ENCODE measurements around the gene SAMD7.

Gene SAMD7

GRCh38 chr3:169965562-169966427 is 54.4 kb downstream of the SAMD7 start:
- no peak for DNase-seq (ENCODE audit: low spot score in 2 of 2)
- Histone ChIP-seq H3K9me3 (no peaks in the 10 kb centered on the region), H3K4me3 (peak overlapping the region; percentile 74), H3K27me3 (ENCODE audit: low read depth) (no peaks in the 10 kb centered on the region), H3K4me1 (peaks cover 25% of the 10 kb centered on the region), H3K36me3 (replicated peaks) (no peaks in the 10 kb centered on the region)
- in situ Hi-C loops (cut with MboI; ENCODE audit: low sequenced_read_pairs), result no loop called here

- Histone ChIP-seq H3K4me3 (peak within 1 kb of the TSS; percentile 74), H3K4me1 (peaks cover 25% of the 10 kb centered on the region), H3K36me3 (replicated peaks) (0 out of 2 replicates have a peak, but pooled peaks cover 3% of the 10 kb centered on the region), H3K27me3 (ENCODE audit: low read depth) (no peaks in the 10 kb centered on the region), H3K9me3 (no peaks in the 10 kb centered on the region)
- in situ Hi-C loops (cut with MboI; ENCODE audit: low sequenced_read_pairs), result no loop called here
- DNase-seq (ENCODE audit: low spot score in 2 of 2), result peak; percentile 86 to 96
Observed at GRCh38 chr3:169966428-169966950, 55.1 kb downstream of the SAMD7 start, which contains the start of gene SEC62. SEC62 (plus strand) TSS chr3:169966807; CDS start chr3:169966823, 16 bp downstream.

DNA sequence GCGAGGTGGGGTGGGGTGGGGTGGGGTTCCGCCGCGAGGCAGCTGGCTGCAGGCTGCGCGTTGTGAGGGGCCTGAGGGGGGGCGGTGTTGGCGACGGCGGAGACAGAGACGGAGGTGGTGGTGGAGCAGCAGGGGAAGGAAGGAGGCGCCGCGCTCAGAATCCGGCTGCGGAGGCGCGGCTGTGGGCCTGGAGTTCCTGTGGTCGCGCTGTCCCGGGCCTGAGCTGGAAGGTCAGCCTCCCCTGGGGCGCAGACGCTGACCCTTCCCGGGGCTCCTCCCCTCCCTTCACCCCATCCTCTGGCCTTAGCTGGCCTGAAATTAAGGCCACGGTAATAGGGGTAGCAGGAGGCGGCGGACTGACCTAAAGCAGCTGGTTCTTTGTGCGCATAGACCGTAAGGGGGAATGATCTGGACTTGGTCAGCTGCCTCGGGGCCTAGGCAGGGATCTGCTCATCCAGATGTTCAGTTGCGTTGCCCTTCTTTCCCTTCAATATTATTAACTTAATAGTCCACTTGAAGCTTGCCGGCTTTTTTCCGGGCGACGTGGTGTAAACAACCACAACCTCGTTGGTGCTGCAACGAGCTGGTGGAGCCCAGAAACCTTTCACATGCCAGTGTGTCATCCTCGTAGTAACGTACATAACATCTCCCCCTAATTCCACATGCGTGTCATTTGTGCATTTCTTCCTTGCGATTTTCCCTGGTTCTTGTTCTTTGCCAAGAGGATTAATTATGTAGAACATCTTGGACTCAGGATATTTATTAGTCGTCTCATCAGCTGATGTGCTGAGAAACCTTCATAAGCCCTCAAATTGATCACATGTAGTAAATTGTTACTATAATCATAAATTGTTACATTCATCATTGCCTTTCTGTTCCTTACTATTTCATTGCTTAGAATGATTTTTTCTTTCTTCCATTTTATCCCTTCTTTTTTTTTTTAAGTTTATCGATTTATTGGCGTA is 55.9 kb downstream of the SAMD7 start:
- H3K9me3 ChIP-seq, result no peaks in the 10 kb centered on the region
- in situ Hi-C loops (cut with MboI; ENCODE audit: low sequenced_read_pairs), result no loop called here
- peak in 1 of 2 experiments; percentile 20 for DNase-seq (ENCODE audit: low spot score in 2 of 2)
- peak overlapping the region; percentile 74 for H3K4me3 ChIP-seq
- H3K4me1 ChIP-seq, result peaks cover 25% of the 10 kb centered on the region
- no peaks in the 10 kb centered on the region for H3K27me3 ChIP-seq (ENCODE audit: low read depth)
- 0 out of 2 replicates have a peak, but pooled peaks cover 5% of the 10 kb centered on the region for H3K36me3 ChIP-seq (replicated peaks)

GRCh38 chr3:169968224-169968885 is 57.0 kb downstream of the SAMD7 start:
- H3K4me1 ChIP-seq, result peaks cover 25% of the 10 kb centered on the region
- H3K4me3 ChIP-seq, result peak overlapping the region; percentile 74
- in situ Hi-C loops (cut with MboI; ENCODE audit: low sequenced_read_pairs), result no loop called here

GRCh38 chr3:169969174-169970095 is 58.1 kb downstream of the SAMD7 start:
- Histone ChIP-seq H3K4me3 (no peak overlapping the region; the same call in 1 of the 2 replicates), H3K36me3 (replicated peaks) (peaks cover 9% of the 10 kb centered on the region), H3K9me3 (no peaks in the 10 kb centered on the region), H3K4me1 (peaks cover 35% of the 10 kb centered on the region), H3K27me3 (ENCODE audit: low read depth) (no peaks in the 10 kb centered on the region)
- in situ Hi-C loops (cut with MboI; ENCODE audit: low sequenced_read_pairs), result no loop called here
- peak in 1 of 2 experiments; percentile 9 for DNase-seq (ENCODE audit: low spot score in 2 of 2)

More at GRCh38 chr3:169968224-169968885, 57.0 kb downstream of the SAMD7 start:
- peak in 1 of 2 experiments; percentile 71 for DNase-seq (ENCODE audit: low spot score in 2 of 2)
- Histone ChIP-seq H3K9me3 (no peaks in the 10 kb centered on the region), H3K36me3 (replicated peaks) (0 out of 2 replicates have a peak, but pooled peaks cover 7% of the 10 kb centered on the region), H3K27me3 (ENCODE audit: low read depth) (no peaks in the 10 kb centered on the region)

DNA sequence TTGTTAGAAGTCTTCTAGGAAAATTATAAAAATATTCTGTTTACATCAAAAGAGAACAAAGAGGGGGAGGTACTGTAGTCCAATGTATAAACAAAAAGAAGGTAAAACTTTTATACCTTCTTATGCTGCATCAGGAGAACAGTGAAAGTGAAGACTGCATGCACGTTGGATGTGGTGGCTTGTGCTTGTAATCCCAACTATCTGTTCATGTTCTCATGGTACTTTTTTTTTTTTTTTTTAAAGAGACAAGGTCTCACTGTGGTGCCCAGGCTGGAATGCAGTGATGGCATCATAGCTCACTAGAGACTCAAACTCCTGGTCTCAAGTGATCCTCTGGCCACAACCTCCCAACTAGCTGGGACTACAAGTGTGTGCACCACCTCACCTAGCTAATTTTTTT is 59.5 kb downstream of the SAMD7 start:
- peaks cover 19% of the 10 kb centered on the region for H3K36me3 ChIP-seq (replicated peaks)
- H3K4me3 ChIP-seq, result no peak overlapping the region
- no peak for DNase-seq (ENCODE audit: low spot score in 2 of 2)
- H3K4me1 ChIP-seq, result peaks cover 35% of the 10 kb centered on the region
- H3K27me3 ChIP-seq (ENCODE audit: low read depth), result no peaks in the 10 kb centered on the region
- H3K9me3 ChIP-seq, result no peaks in the 10 kb centered on the region
- in situ Hi-C loops (cut with MboI; ENCODE audit: low sequenced_read_pairs), result no loop called here

- no peak for DNase-seq (ENCODE audit: low spot score in 2 of 2)
- Histone ChIP-seq H3K4me1 (peaks cover 31% of the 10 kb centered on the region), H3K4me3 (no peak overlapping the region), H3K27me3 (ENCODE audit: low read depth) (no peaks in the 10 kb centered on the region), H3K36me3 (replicated peaks) (peaks cover 22% of the 10 kb centered on the region), H3K9me3 (no peaks in the 10 kb centered on the region)
- in situ Hi-C loops (cut with MboI; ENCODE audit: low sequenced_read_pairs), result no loop called here
Observed at GRCh38 chr3:169971522-169971921, 60.1 kb downstream of the SAMD7 start.

DNA sequence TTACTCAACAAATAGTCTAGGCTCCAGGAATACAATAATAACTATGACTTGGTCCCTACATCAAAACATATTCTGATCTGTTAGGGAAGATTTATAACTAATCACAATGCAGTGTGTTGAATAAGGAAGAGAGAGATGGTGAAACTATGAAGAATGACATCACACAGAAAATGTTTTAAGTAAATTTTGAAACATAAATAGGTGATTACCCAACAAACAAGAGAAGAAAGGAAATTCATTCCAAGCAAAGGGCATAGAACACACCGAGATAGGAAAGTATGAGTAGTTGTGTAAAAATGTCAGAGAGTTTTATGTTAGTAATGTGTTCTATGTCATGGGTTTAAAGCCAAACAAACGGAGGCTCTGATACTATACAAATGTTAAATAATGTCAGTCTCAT is 68.7 kb downstream of the SAMD7 start:
- no peak for DNase-seq (ENCODE audit: low spot score in 2 of 2)
- Histone ChIP-seq H3K27me3 (ENCODE audit: low read depth) (no peaks in the 10 kb centered on the region), H3K9me3 (no peaks in the 10 kb centered on the region), H3K36me3 (replicated peaks) (peaks cover 89% of the 10 kb centered on the region), H3K4me3 (no peak overlapping the region), H3K4me1 (no peaks in the 10 kb centered on the region)
- in situ Hi-C loops (cut with MboI; ENCODE audit: low sequenced_read_pairs), result no loop called here

- Histone ChIP-seq H3K4me3 (no peak overlapping the region), H3K27me3 (ENCODE audit: low read depth) (no peaks in the 10 kb centered on the region), H3K9me3 (no peaks in the 10 kb centered on the region), H3K4me1 (no peaks in the 10 kb centered on the region), H3K36me3 (replicated peaks) (peaks cover 75% of the 10 kb centered on the region)
- no peak for DNase-seq (ENCODE audit: low spot score in 2 of 2)
- in situ Hi-C loops (cut with MboI; ENCODE audit: low sequenced_read_pairs), result no loop called here
Observed at GRCh38 chr3:169984292-169984691, 72.9 kb downstream of the SAMD7 start.

Measured in HAP-1 (cell line).